ENCODE results near the gene FRMPD2.

DNA sequence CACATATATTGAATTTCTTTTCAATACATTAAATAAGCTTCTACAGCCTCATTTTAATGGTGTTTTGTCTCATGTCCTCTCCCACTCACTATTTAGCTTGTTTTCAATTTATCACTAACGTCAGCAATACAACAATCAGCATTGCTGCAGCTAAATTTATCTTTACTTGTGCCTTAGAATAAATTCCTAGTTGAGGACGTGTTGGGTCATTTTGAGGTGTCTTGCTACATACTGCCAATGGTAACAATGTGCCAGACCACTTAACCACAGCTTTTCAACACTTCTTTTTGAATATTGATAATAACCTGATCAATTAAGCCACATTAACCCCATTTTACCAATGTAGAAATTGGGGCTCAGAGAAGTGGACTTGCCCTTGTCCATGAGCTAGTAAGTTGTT, 26.0 kb downstream of the FRMPD2 start:
- TF ChIP-seq, protein P1, sequence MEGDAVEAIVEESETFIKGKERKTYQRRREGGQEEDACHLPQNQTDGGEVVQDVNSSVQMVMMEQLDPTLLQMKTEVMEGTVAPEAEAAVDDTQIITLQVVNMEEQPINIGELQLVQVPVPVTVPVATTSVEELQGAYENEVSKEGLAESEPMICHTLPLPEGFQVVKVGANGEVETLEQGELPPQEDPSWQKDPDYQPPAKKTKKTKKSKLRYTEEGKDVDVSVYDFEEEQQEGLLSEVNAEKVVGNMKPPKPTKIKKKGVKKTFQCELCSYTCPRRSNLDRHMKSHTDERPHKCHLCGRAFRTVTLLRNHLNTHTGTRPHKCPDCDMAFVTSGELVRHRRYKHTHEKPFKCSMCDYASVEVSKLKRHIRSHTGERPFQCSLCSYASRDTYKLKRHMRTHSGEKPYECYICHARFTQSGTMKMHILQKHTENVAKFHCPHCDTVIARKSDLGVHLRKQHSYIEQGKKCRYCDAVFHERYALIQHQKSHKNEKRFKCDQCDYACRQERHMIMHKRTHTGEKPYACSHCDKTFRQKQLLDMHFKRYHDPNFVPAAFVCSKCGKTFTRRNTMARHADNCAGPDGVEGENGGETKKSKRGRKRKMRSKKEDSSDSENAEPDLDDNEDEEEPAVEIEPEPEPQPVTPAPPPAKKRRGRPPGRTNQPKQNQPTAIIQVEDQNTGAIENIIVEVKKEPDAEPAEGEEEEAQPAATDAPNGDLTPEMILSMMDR (IDR thresholded peaks at IDR 0.05) = no peak
- TF ChIP-seq POLR2A (IDR thresholded peaks at IDR 0.05) (no peak), POLR2AphosphoS5 (IDR thresholded peaks at IDR 0.05) (no peak), EP300 (IDR thresholded peaks at IDR 0.05) (no peak)

Measured in sigmoid colon (tissue), 4 donors.